H9 (cell line): Measurements from ENCODE around the gene PTGS1. TPM values are rescaled to one million over a fixed set of nuclear protein-coding genes. Genes with fewer than 3 reads are reported as not detected.

Source experiments
- DNase-seq: peaks from one replicate; pipeline ENCODE4 v3.0.0-alpha.2; 2017
- H2AFZ ChIP-seq: one replicate; pipeline ENCODE4 v1.6.1; 2013; ENCODE audit warnings: mild to moderate bottlenecking, low read length, control low read depth, moderate library complexity
- H2AK5ac ChIP-seq: 2 replicates; pipeline ENCODE4 v1.6.1; 2013; ENCODE audit warnings: low read length, control low read depth, mixed read lengths; ENCODE audit not compliant: insufficient read length
- H2BK120ac ChIP-seq: one replicate; pipeline ENCODE4 v1.6.1; 2013; ENCODE audit warnings: low read depth, mild to moderate bottlenecking, low read length, control low read depth, inconsistent platforms; ENCODE audit not compliant: poor library complexity, severe bottlenecking
- H2BK12ac ChIP-seq: 2 replicates; pipeline ENCODE4 v1.6.1; 2013; ENCODE audit warnings: low read length, control low read depth, mixed read lengths, low read depth; ENCODE audit not compliant: insufficient read length
- H2BK15ac ChIP-seq: 2 replicates; pipeline ENCODE4 v1.6.1; 2013; ENCODE audit warnings: low read depth, low read length, control low read depth
- H2BK20ac ChIP-seq: one replicate; pipeline ENCODE4 v1.6.1; 2013; ENCODE audit warnings: low read depth, mild to moderate bottlenecking, low read length, control low read depth, inconsistent platforms; ENCODE audit not compliant: poor library complexity, severe bottlenecking
- H2BK5ac ChIP-seq: 2 replicates; pipeline ENCODE4 v1.6.1; 2013; ENCODE audit warnings: low read length, control low read depth, mixed read lengths; ENCODE audit not compliant: insufficient read length
- H3K14ac ChIP-seq: 2 replicates; pipeline ENCODE4 v1.6.1; 2013; ENCODE audit warnings: low read length, control low read depth; ENCODE audit not compliant: insufficient read depth
- H3K18ac ChIP-seq: 2 replicates; pipeline ENCODE4 v1.6.1; 2013; ENCODE audit warnings: low read depth, mild to moderate bottlenecking, mixed read lengths, low read length, control low read depth; ENCODE audit not compliant: insufficient read length
- H3K23ac ChIP-seq: 2 replicates; pipeline ENCODE4 v1.6.1; 2013; ENCODE audit warnings: low read length, control low read depth, mixed read lengths, low read depth; ENCODE audit not compliant: insufficient read length
- H3K23me2 ChIP-seq: 2 replicates; pipeline ENCODE4 v1.6.1; 2013; ENCODE audit warnings: low read depth, mild to moderate bottlenecking, mixed read lengths, low read length, control low read depth; ENCODE audit not compliant: insufficient read length, poor library complexity, severe bottlenecking
- H3K27ac ChIP-seq: 2 replicates; pipeline ENCODE4 v1.5.1; 2013; ENCODE audit warnings: low read length, control low read depth, mixed read lengths, low read depth; ENCODE audit not compliant: insufficient read length
- H3K27me3 ChIP-seq: 2 replicates; pipeline ENCODE4 v1.6.1; 2013; ENCODE audit warnings: low read length, control low read depth, inconsistent platforms; ENCODE audit not compliant: insufficient read depth
- H3K4ac ChIP-seq: 2 replicates; pipeline ENCODE4 v1.6.1; 2013; ENCODE audit warnings: low read depth, mild to moderate bottlenecking, control low read depth, inconsistent platforms, low read length, moderate library complexity
- H3K4me1 ChIP-seq: 2 replicates; pipeline ENCODE4 v1.6.1; 2013; ENCODE audit warnings: low read length, control low read depth, inconsistent platforms; ENCODE audit not compliant: insufficient read depth
- H3K4me2 ChIP-seq: 2 replicates; pipeline ENCODE4 v1.6.1; 2013; ENCODE audit warnings: low read length, control low read depth, mixed read lengths; ENCODE audit not compliant: insufficient read length, insufficient read depth
- H3K56ac ChIP-seq: 2 replicates; pipeline ENCODE4 v1.6.1; 2013; ENCODE audit warnings: low read depth, mild to moderate bottlenecking, mixed read lengths, low read length, control low read depth; ENCODE audit not compliant: insufficient read length
- H3K79me1 ChIP-seq: 2 replicates; pipeline ENCODE4 v1.6.1; 2013; ENCODE audit warnings: low read depth, mild to moderate bottlenecking, moderate library complexity, low read length, control low read depth, inconsistent platforms; ENCODE audit not compliant: insufficient read depth, poor library complexity, severe bottlenecking
- H3K79me2 ChIP-seq: 2 replicates; pipeline ENCODE4 v1.6.1; 2013; ENCODE audit warnings: low read length, control low read depth, inconsistent platforms; ENCODE audit not compliant: insufficient read depth
- H3K9ac ChIP-seq: 2 replicates; pipeline ENCODE4 v1.6.1; 2013; ENCODE audit warnings: low read length, control low read depth, mixed read lengths; ENCODE audit not compliant: insufficient read length; ENCODE audit errors: extremely low read depth
- H3K9me3 ChIP-seq: one replicate; pipeline ENCODE4 v1.6.1; 2013; ENCODE audit warnings: low read depth, low read length, inconsistent platforms; ENCODE audit not compliant: control insufficient read depth
- H3T11ph ChIP-seq: one replicate; pipeline ENCODE4 v1.6.1; 2013; ENCODE audit warnings: mild to moderate bottlenecking, low read length, control low read depth, inconsistent platforms
- H4K20me1 ChIP-seq: one replicate; pipeline ENCODE4 v1.6.1; 2013; ENCODE audit not compliant: control insufficient read depth, insufficient read length, insufficient read depth
- H4K5ac ChIP-seq: 2 replicates; pipeline ENCODE4 v1.6.1; 2013; ENCODE audit warnings: low read depth, mild to moderate bottlenecking, mixed read lengths, low read length, control low read depth; ENCODE audit not compliant: insufficient read length
- H4K8ac ChIP-seq: replicated peaks from 2 replicates; pipeline ENCODE4 v1.6.1; 2013; ENCODE audit warnings: low read length, control low read depth, mixed read lengths, low read depth; ENCODE audit not compliant: insufficient read length
- H4K91ac ChIP-seq: 2 replicates; pipeline ENCODE4 v1.6.1; 2013; ENCODE audit warnings: low read depth, mild to moderate bottlenecking, moderate library complexity, mixed read lengths, low read length, control low read depth; ENCODE audit not compliant: insufficient read length
- H3K27ac Mint-ChIP-seq, 3 experiments: 2 replicates in 2 of 3; 3 replicates in 1 of 3; pipeline ENCODE4 v1.8.0; 2020 to 2021; ENCODE audit warnings: mixed read lengths in 3 of 3, mild to moderate bottlenecking in 1 of 3, moderate library complexity in 1 of 3
- H3K27me3 Mint-ChIP-seq: 2 replicates; pipeline ENCODE4 v1.8.0; 2021; ENCODE audit warnings: low read depth, mild to moderate bottlenecking, moderate library complexity, mixed read lengths
- H3K36me3 Mint-ChIP-seq, 3 experiments: 2 replicates in 2 of 3; 3 replicates in 1 of 3; pipeline ENCODE4 v1.8.0; 2020 to 2021; ENCODE audit warnings: low read depth in 3 of 3, mixed read lengths in 3 of 3; ENCODE audit not compliant: insufficient read depth in 1 of 3
- H3K4me1 Mint-ChIP-seq, 2 experiments: 2 replicates each; pipeline ENCODE4 v1.8.0; 2020; ENCODE audit warnings: mixed read lengths in 2 of 2
- H3K4me3 Mint-ChIP-seq, 2 experiments: 2 replicates in 1 of 2; 3 replicates in 1 of 2; pipeline ENCODE4 v1.8.0; 2020 to 2021; ENCODE audit warnings: mild to moderate bottlenecking in 2 of 2, mixed read lengths in 2 of 2, moderate library complexity in 1 of 2
- H3K9me3 Mint-ChIP-seq, 2 experiments: 2 replicates in 1 of 2; 3 replicates in 1 of 2; pipeline ENCODE4 v1.8.0; 2020; ENCODE audit warnings: mild to moderate bottlenecking in 2 of 2, mixed read lengths in 2 of 2, moderate library complexity in 1 of 2
- CTCF ChIP-seq: fragments of 200-600 bp; sonication (generic); conservative IDR thresholded peaks from 3 replicates; pipeline ENCODE4 v1.8.0; 2021; ENCODE audit warnings: antibody characterized with exemption, mild to moderate bottlenecking
- total RNA-seq: library from RNA; stranded (reverse); gene quantifications from 2 replicates; pipeline ENCODE4 v1.2.1, GENCODE V29; 2021

PTGS1 gene
- total RNA-seq, 1 experiment from 2014 or later, result 1.3 TPM

GRCh38 chr9:122418016-122418415, 47.2 kb downstream of the PTGS1 start:
- no peaks in the 10 kb centered on the region for H3K79me2 ChIP-seq
- H3K18ac ChIP-seq, result no peak overlapping the region
- H3K27ac ChIP-seq, result no peak overlapping the region
- no peak overlapping the region for H3K4ac ChIP-seq
- no peak overlapping the region for H3T11ph ChIP-seq
- Mint-ChIP-seq H3K27me3 (peaks cover 2% of the 10 kb centered on the region; the same call in 1 of the 2 replicates), H3K9me3 (peaks cover 81 to 87% of the 10 kb centered on the region in 2 experiments), H3K4me3 (no peak overlapping the region), H3K4me1 (no peaks in the 10 kb centered on the region), H3K27ac (no peak overlapping the region), H3K36me3 (peaks cover 4 to 23% (median 5%) of the 10 kb centered on the region in 3 experiments; a peak in 4 of 7 replicates)
- H3K27me3 ChIP-seq, result no peaks in the 10 kb centered on the region
- no peak for DNase-seq
- H3K79me1 ChIP-seq, result no peaks in the 10 kb centered on the region
- no peak overlapping the region for H2BK20ac ChIP-seq
- no peak overlapping the region for H4K91ac ChIP-seq
- H4K5ac ChIP-seq, result no peak overlapping the region
- H2BK5ac ChIP-seq, result no peak overlapping the region
- H2BK15ac ChIP-seq, result no peak overlapping the region
- no peak for TF ChIP-seq CTCF
- no peaks in the 10 kb centered on the region for H3K4me1 ChIP-seq
- H3K9me3 ChIP-seq, result peaks cover 33% of the 10 kb centered on the region
- H2BK12ac ChIP-seq, result no peak overlapping the region
- no peaks in the 10 kb centered on the region for H4K20me1 ChIP-seq
- no peak overlapping the region for H3K14ac ChIP-seq
- H3K56ac ChIP-seq, result no peak overlapping the region
- no peak overlapping the region for H3K4me2 ChIP-seq
- H2AFZ ChIP-seq, result no peak overlapping the region
- no peak overlapping the region for H4K8ac ChIP-seq
- H2BK120ac ChIP-seq, result no peak overlapping the region
- no peak overlapping the region for H3K9ac ChIP-seq
- H3K23me2 ChIP-seq, result no peaks in the 10 kb centered on the region
- no peak overlapping the region for H3K23ac ChIP-seq
- H2AK5ac ChIP-seq, result no peak overlapping the region
